ENCODE measurements around the gene COL4A3.

Gene COL4A3

GRCh38 chr2:227287771-227288170, 123.3 kb downstream of the COL4A3 start:
- DNase-seq (ENCODE audit: low read depth in 4 of 4, low spot score in 1 of 4) = no peak

DNA sequence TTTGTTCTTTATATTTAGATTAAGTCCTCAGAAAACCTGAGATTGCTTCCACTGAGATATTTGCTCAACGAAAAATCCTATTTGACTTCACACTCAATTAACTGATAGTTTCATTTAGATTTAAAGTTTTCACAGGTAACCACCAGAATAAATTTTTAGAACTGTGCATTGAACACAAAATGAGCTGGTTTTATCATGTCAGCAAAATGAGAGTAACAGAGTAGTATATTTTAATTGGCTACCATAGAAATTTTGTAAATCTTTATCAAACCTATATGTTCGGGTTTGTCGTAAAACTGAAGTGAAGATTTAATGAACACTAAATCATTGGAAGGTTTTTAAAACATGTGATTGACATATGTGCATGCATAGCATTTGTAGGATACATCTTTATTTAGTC, 127.9 kb downstream of the COL4A3 start:
- DNase-seq (ENCODE audit: low read depth in 4 of 4, low spot score in 1 of 4) = no peak

DNA sequence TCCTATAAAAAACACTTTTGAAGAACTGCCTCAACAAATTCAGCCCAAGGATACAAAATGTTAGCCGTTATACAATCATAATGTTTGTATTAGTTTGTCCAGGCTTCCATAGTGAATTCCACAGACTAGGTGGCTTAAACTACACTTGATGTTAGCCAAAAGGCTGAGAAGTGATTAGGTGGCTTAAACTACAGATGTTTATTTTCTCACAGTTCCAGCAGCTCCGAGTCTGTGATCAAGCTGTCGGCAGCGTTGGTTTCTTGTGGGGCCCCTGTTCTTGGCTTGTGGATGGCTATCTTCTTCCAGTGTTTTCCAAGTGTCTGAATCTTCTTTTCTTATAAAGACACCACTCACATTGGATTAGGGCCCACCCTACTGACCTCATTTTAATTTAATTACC, 129.1 kb downstream of the COL4A3 start:
- no peak for DNase-seq (ENCODE audit: low read depth in 4 of 4, low spot score in 1 of 4)

DNA sequence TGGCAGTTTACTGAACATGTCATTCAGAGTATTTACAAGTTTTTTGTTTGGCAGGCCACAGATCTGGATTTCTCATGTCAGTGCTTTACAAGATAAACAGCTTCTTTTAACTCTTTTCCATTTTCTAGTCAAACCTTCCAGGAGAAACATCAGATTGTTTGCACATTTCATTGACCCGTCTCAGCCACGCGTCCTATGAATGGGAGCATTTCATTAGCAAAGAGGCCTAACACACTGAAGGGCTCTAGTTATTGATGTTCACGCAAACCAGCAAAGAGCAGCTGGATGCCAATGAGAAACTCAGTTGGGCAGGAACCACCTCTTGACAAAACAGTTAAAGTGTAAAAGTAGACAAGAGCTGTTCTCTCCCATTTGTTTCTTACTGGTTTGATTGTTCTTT, 131.4 kb downstream of the COL4A3 start:
- DNase-seq (ENCODE audit: low read depth in 4 of 4, low spot score in 1 of 4) = no peak

DNA sequence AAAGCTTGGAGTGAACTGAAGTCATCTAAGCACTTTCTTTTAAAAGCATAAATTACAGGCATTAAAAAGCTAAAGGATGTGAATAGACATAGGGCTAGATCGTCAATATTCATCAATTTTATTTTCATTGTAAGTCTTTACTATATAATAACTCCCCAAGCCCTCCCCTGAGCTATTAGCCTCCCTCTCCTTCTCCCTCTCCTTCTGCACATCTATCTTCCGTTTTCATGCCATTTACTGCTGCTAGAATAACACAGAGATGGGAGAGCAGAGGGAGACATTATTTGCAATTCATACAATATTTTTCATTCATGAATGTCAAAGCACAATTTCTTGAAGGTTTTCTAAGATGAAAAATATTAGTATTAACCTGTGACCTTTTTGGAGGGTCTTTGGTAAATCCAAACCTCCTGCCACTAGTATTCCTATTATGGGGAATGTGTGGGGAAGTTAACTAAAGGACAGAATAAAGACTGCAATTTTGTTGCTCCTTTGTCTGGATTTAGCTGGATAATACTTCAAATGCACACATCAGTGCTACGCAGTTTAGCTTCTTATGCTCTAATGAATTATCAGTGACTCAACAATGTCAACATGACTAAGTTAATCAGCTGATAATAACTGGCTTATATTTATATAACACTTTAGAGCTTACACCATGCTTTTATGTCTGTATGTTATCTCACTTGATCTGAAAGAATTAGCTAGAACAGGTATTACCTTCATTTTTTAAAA, 132.4 kb downstream of the COL4A3 start:
- DNase-seq (ENCODE audit: low read depth in 4 of 4, low spot score in 1 of 4) = no peak

DNA sequence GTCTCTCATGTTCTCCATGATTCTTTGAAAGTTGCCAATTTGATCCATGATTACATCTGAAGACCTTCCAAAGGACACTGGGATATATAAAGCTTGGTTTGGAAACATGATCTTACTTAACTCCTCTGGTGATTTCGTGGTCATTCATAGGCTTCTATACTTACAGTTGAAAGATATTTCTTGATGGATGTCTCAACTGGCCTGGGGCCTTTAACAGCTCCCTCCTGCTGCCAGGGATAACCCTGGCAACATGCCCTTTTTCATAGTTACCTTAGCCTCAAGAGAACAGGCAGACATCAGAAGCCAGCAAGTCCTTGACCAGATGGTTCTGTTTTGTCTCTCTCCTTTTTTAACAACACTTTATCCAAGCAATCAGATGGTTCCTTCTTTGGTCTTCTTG, 137.1 kb downstream of the COL4A3 start:
- no peak for DNase-seq (ENCODE audit: low read depth in 4 of 4, low spot score in 1 of 4)

DNA sequence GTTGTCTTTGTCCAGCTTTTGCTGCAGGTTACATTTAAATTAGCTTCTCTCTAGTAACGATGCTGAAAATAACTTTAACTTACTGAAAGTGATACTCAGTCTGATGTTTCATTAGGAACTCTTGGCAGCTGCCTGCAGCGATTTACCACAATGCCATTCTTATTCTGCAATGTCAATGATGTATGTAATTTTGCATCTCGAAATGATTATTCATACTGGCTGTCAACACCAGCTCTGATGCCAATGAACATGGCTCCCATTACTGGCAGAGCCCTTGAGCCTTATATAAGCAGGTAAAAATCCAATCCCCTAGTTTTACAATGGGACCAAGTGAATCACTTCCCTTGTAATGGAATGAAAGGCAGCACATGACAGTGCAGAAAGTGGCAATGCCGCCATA, 144.4 kb downstream of the COL4A3 start:
- no peak for DNase-seq (ENCODE audit: low read depth in 4 of 4, low spot score in 1 of 4)

GRCh38 chr2:227310756-227311110, 146.3 kb downstream of the COL4A3 start:
- no peak for DNase-seq (ENCODE audit: low read depth in 4 of 4, low spot score in 1 of 4)

- DNase-seq (ENCODE audit: low read depth in 4 of 4, low spot score in 1 of 4) = no peak
Measured at GRCh38 chr2:227311861-227312506, 147.6 kb downstream of the COL4A3 start.

DNA sequence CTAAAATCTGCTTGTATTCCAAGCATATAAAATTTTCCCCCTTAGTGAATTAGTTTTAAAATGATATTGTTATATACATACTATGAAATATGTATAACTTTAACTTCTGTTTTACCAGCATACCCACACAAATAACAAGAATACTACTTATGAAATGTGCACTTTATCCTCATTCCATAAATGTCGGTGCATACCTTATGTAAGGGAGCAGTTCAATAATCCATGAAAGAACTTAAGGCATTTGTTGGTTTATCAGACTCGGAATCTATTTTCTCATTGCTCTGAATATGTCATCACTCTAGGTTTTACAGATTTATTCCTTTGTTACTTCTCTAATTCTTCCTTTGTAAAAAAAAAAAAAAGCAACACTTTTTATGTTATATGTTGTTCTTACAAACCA, 148.2 kb downstream of the COL4A3 start:
- DNase-seq (ENCODE audit: low read depth in 4 of 4, low spot score in 1 of 4) = no peak

DNA sequence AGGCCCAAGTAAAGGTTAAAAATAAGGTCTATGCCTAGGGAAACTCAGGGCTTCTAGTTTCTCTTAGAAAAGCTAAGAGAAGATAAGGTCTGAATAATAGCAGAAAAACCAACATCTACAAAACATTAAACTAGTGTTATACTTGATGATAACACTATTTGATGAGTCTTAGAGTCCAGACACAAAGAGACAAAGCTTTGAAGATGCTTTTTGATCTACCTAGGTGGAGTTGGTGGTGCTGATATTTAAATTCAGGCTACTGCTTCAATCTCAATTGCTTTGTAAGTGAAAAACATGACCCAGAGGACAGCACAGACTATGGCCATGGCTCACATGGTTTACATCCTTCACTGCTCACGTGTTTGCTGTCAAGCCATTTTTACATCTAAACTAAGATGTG, 148.9 kb downstream of the COL4A3 start:
- DNase-seq (ENCODE audit: low read depth in 4 of 4, low spot score in 1 of 4) = no peak

- no peak for DNase-seq (ENCODE audit: low read depth in 4 of 4, low spot score in 1 of 4)
Measured at GRCh38 chr2:227317834-227318233, 153.4 kb downstream of the COL4A3 start.

- DNase-seq (ENCODE audit: low read depth in 4 of 4, low spot score in 1 of 4) = no peak
Measured at GRCh38 chr2:227320305-227321094, 156.1 kb downstream of the COL4A3 start.

DNA sequence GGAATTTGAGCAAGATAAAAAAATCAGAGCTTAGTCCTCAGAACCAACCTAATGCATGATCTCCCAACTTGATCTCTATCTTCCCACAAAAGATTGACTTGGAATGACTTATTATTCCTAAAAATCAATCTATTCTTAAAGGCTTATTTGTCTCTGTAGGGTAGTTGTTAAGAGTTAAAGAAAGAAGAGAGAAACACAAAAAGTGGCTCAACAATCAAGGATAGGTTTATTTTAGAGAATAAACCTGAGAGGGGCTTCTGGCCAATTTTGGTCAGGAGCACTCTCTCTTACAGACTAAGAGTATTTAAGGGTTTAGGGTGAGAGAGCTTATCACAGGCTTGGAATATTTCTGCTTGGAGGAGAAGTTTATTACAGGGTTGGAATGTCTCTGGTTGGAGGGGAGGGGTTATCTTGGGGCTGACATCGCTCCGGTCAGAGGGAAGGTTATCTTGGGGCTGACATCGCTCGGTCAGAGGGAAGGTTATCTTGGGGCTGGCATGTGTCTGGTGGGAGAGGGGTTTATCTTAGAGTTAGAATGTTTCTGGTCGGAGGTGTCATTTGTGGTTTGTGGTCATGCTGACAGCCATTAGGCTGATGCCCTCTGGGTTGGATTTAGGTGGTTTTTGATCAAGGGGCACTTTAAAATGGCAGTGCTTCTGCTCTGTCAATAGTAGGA, 158.2 kb downstream of the COL4A3 start:
- DNase-seq (ENCODE audit: low read depth in 4 of 4, low spot score in 1 of 4) = no peak

DNA sequence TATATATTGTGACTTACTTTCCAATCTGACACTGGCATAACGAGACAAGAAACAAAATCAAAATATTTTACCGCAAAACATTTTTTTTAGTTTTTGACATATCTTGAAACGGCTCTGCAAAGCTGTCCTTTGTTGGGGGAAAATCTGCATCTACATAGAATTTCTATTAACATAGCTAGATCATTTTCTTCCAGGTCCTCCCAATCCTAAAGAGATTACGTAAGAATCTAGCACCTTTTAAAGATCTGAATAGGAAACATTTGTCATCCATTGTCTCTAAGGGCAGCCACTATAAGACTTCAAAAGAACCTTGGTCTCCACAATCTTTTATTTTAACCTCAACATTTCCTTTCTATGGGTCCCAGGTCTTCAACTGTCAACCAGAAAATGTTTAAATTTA, 159.4 kb downstream of the COL4A3 start:
- no peak for DNase-seq (ENCODE audit: low read depth in 4 of 4, low spot score in 1 of 4)

DNA sequence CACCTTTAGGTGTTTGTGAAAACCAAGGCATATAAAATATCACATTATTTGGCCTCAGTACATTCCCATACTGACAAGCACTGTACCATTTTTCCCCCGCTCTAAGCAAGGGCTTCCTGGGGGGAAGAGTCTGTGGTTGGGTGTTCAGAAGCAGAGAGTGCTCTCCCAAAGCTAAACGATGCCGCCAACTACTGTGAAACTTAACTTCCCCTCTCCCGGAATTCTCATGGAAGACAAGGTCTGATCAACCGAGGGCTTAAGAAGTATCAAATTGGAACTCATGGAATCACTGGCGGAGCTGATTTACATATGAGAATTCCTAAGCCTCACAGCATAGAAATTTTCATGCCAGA, 160.2 kb downstream of the COL4A3 start:
- no peak for DNase-seq (ENCODE audit: low read depth in 4 of 4, low spot score in 1 of 4)

DNA sequence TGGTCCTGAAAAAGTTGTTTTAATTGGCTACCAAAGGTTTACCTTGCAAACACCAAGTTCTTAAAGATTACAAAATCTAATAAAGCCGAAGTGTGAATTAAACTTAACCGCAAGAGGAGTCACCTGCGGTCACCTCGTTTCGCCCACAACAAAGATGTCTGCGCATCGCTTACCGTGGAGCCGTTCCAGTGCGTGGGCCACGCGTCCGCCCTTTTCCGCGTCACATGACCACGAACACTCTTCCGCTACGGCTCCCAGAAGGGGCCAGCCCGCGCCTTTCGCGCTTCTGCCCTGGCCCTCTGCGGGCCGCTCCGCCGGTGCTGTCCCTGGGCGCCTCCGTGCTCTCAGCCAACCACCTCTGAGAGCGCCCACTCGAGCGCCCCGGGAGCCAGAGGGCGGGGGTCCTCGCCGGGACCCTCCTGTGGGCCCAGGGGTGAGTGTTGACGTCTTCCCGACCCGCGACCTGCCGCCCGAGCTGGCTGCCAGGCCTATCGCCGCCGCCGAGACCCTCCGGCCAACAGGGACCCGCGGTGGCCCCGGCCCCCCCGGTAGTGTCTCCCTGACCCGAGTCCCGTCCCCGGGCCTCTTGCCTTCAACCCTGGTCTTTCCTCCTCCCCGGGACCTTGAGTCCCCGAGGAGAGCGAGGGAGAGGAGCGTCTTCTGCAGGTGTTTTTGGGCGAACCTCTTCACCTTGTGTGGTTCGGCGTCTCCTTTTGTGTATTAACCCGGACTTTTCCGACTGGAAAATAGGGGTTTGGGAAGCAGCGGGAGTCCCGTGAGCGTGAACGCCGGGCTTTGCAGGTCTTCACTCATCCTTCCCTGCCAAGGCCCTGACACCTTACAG, 160.8 kb downstream of the COL4A3 start, which contains the start of gene MFF:
Gene MFF (plus strand): TSS at position 257 of the 844 bp plus-strand sequence. CDS start 5,415 bp downstream, outside the sequence.
- DNase-seq (ENCODE audit: low read depth in 4 of 4, low spot score in 1 of 4) = peak; percentile 70 to 92 (median 85)

DNA sequence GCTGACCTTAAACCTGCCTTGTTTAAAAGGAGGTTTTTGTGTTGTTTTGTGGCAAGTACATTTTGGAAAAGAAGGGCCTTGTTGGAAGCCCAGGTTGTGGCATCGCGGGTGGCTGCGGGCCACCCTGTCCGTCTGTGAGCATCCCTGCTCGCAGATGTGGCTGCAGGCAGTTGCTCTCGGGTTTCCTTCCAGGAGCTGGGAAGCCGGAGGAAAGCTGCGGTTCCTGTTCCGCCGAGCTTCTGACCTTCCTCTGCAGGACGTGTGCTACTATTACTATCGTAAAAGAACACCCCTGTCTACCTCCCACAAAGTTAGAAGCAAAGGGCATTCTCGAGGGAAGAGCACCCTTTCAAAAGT, 161.4 kb downstream of the COL4A3 start:
- DNase-seq (ENCODE audit: low read depth in 4 of 4, low spot score in 1 of 4) = peak in 1 of 4 experiments; percentile 0

GRCh38 chr2:227326783-227327182, 162.4 kb downstream of the COL4A3 start:
- no peak for DNase-seq (ENCODE audit: low read depth in 4 of 4, low spot score in 1 of 4)

DNA sequence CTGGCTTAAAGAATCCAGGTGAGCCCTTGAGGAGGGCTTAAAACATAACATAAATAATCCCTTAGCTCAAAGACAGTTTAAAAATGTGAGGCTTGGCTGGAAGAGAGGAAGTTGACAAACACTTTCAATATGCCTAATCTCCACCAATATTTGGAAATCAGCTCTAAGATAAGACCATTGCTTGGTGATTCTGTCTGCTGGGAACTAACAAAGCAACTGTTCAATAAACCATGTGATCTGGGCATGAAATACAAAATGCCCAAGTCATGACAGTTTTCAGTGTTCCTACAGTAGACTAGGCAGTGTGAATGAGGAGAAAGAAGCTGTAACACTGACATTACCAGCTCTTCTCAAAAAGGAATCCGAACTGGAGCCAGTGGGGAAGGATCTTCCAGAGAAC, 171.3 kb downstream of the COL4A3 start:
- DNase-seq (ENCODE audit: low read depth in 4 of 4, low spot score in 1 of 4) = no peak

DNA sequence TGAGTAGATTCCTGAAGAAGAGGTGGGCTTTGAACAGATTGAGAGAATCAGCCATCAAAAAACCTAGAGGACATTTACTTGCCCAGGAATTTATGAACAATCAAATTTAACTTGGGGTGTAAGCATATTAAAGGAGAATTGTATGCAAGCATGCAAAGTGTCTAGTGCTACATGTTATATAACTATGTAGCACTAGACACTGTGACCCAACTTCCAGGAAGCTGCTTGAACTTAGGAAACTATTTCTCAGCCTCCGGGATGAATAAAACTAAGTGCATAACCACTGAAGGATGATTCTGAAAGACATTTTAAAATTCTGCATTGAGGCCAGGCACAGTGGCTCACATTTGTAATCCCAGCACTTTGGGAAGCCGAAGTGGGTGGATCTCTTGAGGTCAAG, 173.0 kb downstream of the COL4A3 start:
- DNase-seq (ENCODE audit: low read depth in 4 of 4, low spot score in 1 of 4) = no peak

Data from stimulated activated CD4-positive, alpha-beta T cell treated with anti-CD3 and anti-CD28 coated beads, Interleukin-1b, Interleukin-23, amount 100 ng/mL, for 24 hours (primary cell).